Measurements from ENCODE around the gene TBX10. TPM values are rescaled to one million over a fixed set of nuclear protein-coding genes. Genes with fewer than 3 reads are reported as not detected.
"Not testable (repeated sequence)": the region's sequence is repeated elsewhere in the genome, so short reads cannot be mapped to it uniquely, and the experiment has no call there.

Gene TBX10
- total RNA-seq, 2 experiments from 2014 or later, result 2.4 to 5.3 TPM

- no peak overlapping the region for H2AFZ ChIP-seq (ENCODE audit: low read length)
- H4K20me1 ChIP-seq (ENCODE audit: insufficient read depth, low read length), result no peaks in the 10 kb centered on the region
- H3K9me3 ChIP-seq (ENCODE audit: low read length), result peaks cover 10% of the 10 kb centered on the region
- H3K79me2 ChIP-seq (ENCODE audit: insufficient read depth, low read depth, low read length), result no peaks in the 10 kb centered on the region
- H3K27ac ChIP-seq (ENCODE audit: low read depth, low read length, poor library complexity, severe bottlenecking), result no peak overlapping the region
- H3K4me3 ChIP-seq (ENCODE audit: low read depth, low read length, poor library complexity, severe bottlenecking), result no peak overlapping the region
- no peak for DNase-seq (ENCODE audit: low spot score)
- intact Hi-C loops (cut with micrococcal nuclease; ENCODE audit: unreplicated experiment), result no loop called here
- CTCF ChIA-PET (ENCODE audit: unreplicated experiment), result interaction anchor here (1.6 kb wide), 1 partner anchor 14 kb away, joined by 5 read pairs; no protein-coding TSS in a partner anchor
- H3K9me2 ChIP-seq (ENCODE audit: insufficient read depth, low read length), result no peaks in the 10 kb centered on the region
- peaks cover 44% of the 10 kb centered on the region for H3K4me1 ChIP-seq (ENCODE audit: insufficient read depth, low read length, poor library complexity, severe bottlenecking)
- H3K36me3 ChIP-seq (ENCODE audit: insufficient read depth, low read length), result peaks cover 6% of the 10 kb centered on the region
- H3K4me2 ChIP-seq (ENCODE audit: low read length), result no peak overlapping the region
- no TSS peak for BruUV-seq (replicated peaks)
- POLR2A ChIA-PET, result interaction anchor here (0.6 kb wide), 2 partner anchors 23 to 29 kb away, joined by 3 to 5 read pairs; no protein-coding TSS in a partner anchor
- TF ChIP-seq EZH2phosphoT487 (IDR thresholded peaks at IDR 0.05; ENCODE audit: borderline replicate concordance, low read depth, low read length), result no peak
- no peak for TF ChIP-seq CTCF (conservative IDR thresholded peaks at IDR 0.05; ENCODE audit: low read length)
Measured at GRCh38 chr11:67662142-67662834, 22.7 kb upstream of the TBX10 start.

GRCh38 chr11:67660752-67661151, 21.2 kb upstream of the TBX10 start:
- CTCF ChIA-PET (ENCODE audit: unreplicated experiment), result interaction anchor here (0.6 kb wide), 1 partner anchor 12 kb away, joined by 3 read pairs; no protein-coding TSS in a partner anchor
- H3K4me1 ChIP-seq (ENCODE audit: insufficient read depth, low read length, poor library complexity, severe bottlenecking), result peaks cover 28% of the 10 kb centered on the region
- peaks cover 17% of the 10 kb centered on the region for H3K36me3 ChIP-seq (ENCODE audit: insufficient read depth, low read length)
- H3K27ac ChIP-seq (ENCODE audit: low read depth, low read length, poor library complexity, severe bottlenecking); H3K79me2 ChIP-seq (ENCODE audit: insufficient read depth, low read depth, low read length); DNase-seq (ENCODE audit: low spot score); intact Hi-C loops (cut with micrococcal nuclease; ENCODE audit: unreplicated experiment); H3K9me2 ChIP-seq (ENCODE audit: insufficient read depth, low read length); H2AFZ ChIP-seq (ENCODE audit: low read length); H4K20me1 ChIP-seq (ENCODE audit: insufficient read depth, low read length); H3K4me3 ChIP-seq (ENCODE audit: low read depth, low read length, poor library complexity, severe bottlenecking); BruUV-seq (replicated peaks); H3K4me2 ChIP-seq (ENCODE audit: low read length): not testable (repeated sequence)
- POLR2A ChIA-PET, result interaction anchor here (0.6 to 4.8 kb wide), 2 partner anchors 13 to 25 kb away, joined by 3 to 69 read pairs; partner anchors contain the start of gene ACY3
- H3K9me3 ChIP-seq (ENCODE audit: low read length), result peaks cover 25% of the 10 kb centered on the region

GRCh38 chr11:67659651-67660165, 20.1 kb upstream of the TBX10 start:
- not testable (repeated sequence) for BruUV-seq (replicated peaks); DNase-seq (ENCODE audit: low spot score); H3K79me2 ChIP-seq (ENCODE audit: insufficient read depth, low read depth, low read length); H3K9me2 ChIP-seq (ENCODE audit: insufficient read depth, low read length); H2AFZ ChIP-seq (ENCODE audit: low read length); H3K4me3 ChIP-seq (ENCODE audit: low read depth, low read length, poor library complexity, severe bottlenecking); H4K20me1 ChIP-seq (ENCODE audit: insufficient read depth, low read length)
- Histone ChIP-seq H3K4me2 (ENCODE audit: low read length) (peak overlapping the region; percentile 67; the same call in 1 of the 2 replicates), H3K36me3 (ENCODE audit: insufficient read depth, low read length) (peaks cover 21% of the 10 kb centered on the region), H3K27ac (ENCODE audit: low read depth, low read length, poor library complexity, severe bottlenecking) (peak overlapping the region; percentile 89), H3K9me3 (ENCODE audit: low read length) (peaks cover 32% of the 10 kb centered on the region), H3K4me1 (ENCODE audit: insufficient read depth, low read length, poor library complexity, severe bottlenecking) (peaks cover 26% of the 10 kb centered on the region)
- POLR2A ChIA-PET, result interaction anchor here (1.1 to 4.8 kb wide), 4 partner anchors 8 to 46 kb away, joined by 3 to 69 read pairs (median 4); partner anchors contain the start of gene ACY3
- intact Hi-C loops (cut with micrococcal nuclease; ENCODE audit: unreplicated experiment), result loop anchor here (2.0 kb wide), 2 partner anchors 15 to 31 kb away; partner anchors contain the start of gene NUDT8
- CTCF ChIA-PET (ENCODE audit: unreplicated experiment), result interaction anchor here (1.5 to 2.1 kb wide), 2 partner anchors 11 to 13 kb away, joined by 12 to 13 read pairs; no protein-coding TSS in a partner anchor

All from OCI-LY7 (cell line).